ENCODE measurements around the gene RNF149.

Gene RNF149

GRCh38 chr2:101295895-101296294 is 12.6 kb downstream of the RNF149 start:
- H3K4me2 ChIP-seq (ENCODE audit: low read depth, low read length, poor library complexity, severe bottlenecking), result no peak overlapping the region
- no peak overlapping the region for H2AFZ ChIP-seq (ENCODE audit: low read depth, low read length, severe bottlenecking)
- no peak overlapping the region for H3K4me3 ChIP-seq (ENCODE audit: insufficient read depth, low read length, poor library complexity, severe bottlenecking)
- H3K9me2 ChIP-seq (replicated peaks; ENCODE audit: insufficient read depth, low read length), result no peaks in the 10 kb centered on the region
- no peaks in the 10 kb centered on the region for H3K27me3 ChIP-seq (ENCODE audit: low read length)
- H3K9ac ChIP-seq (ENCODE audit: low read length), result no peak overlapping the region
- H3K79me2 ChIP-seq (ENCODE audit: insufficient read depth, low read length), result peaks cover 7% of the 10 kb centered on the region; the same call in 1 of the 2 replicates
- TF ChIP-seq, protein P1, sequence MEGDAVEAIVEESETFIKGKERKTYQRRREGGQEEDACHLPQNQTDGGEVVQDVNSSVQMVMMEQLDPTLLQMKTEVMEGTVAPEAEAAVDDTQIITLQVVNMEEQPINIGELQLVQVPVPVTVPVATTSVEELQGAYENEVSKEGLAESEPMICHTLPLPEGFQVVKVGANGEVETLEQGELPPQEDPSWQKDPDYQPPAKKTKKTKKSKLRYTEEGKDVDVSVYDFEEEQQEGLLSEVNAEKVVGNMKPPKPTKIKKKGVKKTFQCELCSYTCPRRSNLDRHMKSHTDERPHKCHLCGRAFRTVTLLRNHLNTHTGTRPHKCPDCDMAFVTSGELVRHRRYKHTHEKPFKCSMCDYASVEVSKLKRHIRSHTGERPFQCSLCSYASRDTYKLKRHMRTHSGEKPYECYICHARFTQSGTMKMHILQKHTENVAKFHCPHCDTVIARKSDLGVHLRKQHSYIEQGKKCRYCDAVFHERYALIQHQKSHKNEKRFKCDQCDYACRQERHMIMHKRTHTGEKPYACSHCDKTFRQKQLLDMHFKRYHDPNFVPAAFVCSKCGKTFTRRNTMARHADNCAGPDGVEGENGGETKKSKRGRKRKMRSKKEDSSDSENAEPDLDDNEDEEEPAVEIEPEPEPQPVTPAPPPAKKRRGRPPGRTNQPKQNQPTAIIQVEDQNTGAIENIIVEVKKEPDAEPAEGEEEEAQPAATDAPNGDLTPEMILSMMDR (IDR thresholded peaks at IDR 0.05; ENCODE audit: insufficient read depth, low read length, poor library complexity, severe bottlenecking), result no peak
- TF ChIP-seq EZH2phosphoT487 (conservative IDR thresholded peaks at IDR 0.05; ENCODE audit: low read length), result no peak
- H3K36me3 ChIP-seq (ENCODE audit: low read length), result no peaks in the 10 kb centered on the region
- H4K20me1 ChIP-seq (ENCODE audit: low read depth, low read length), result no peaks in the 10 kb centered on the region
- no peaks in the 10 kb centered on the region for H3F3A ChIP-seq (ENCODE audit: insufficient read depth)
- H3K27ac ChIP-seq (ENCODE audit: low read depth, low read length), result no peak overlapping the region
- no peaks in the 10 kb centered on the region for H3K9me3 ChIP-seq (ENCODE audit: insufficient read depth, low read length)

DNA sequence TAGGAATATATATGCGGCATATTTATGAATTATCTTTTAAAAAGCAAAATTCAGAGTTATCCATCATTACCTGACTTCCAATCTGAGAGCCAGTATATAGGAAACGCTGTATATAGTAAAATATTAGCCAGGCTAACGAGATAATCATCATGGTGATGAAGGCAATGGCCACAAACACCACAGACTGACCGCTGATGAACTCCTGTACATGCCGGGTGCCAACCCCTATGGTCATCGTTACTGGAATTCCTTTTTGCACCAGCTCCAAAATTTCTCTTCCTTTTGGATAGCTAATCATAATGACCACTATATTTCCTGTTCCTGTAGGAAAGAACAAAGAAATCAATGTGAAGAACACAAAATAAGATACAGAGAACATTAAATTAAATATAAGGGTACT is 13.6 kb downstream of the RNF149 start:
- peaks cover 7% of the 10 kb centered on the region; the same call in 1 of the 2 replicates for H3K79me2 ChIP-seq (ENCODE audit: insufficient read depth, low read length)
- no peaks in the 10 kb centered on the region for H4K20me1 ChIP-seq (ENCODE audit: low read depth, low read length)

GRCh38 chr2:101293544-101293943 is 15.0 kb downstream of the RNF149 start:
- Histone ChIP-seq H3K9me3 (ENCODE audit: insufficient read depth, low read length) (no peaks in the 10 kb centered on the region), H3K4me3 (ENCODE audit: insufficient read depth, low read length, poor library complexity, severe bottlenecking) (no peak overlapping the region), H3K27me3 (ENCODE audit: low read length) (no peaks in the 10 kb centered on the region), H3K4me2 (ENCODE audit: low read depth, low read length, poor library complexity, severe bottlenecking) (no peak overlapping the region), H2AFZ (ENCODE audit: low read depth, low read length, severe bottlenecking) (no peak overlapping the region), H3F3A (ENCODE audit: insufficient read depth) (no peaks in the 10 kb centered on the region), H3K27ac (ENCODE audit: low read depth, low read length) (no peak overlapping the region), H3K9me2 (replicated peaks; ENCODE audit: insufficient read depth, low read length) (no peaks in the 10 kb centered on the region), H3K36me3 (ENCODE audit: low read length) (no peaks in the 10 kb centered on the region), H3K79me2 (ENCODE audit: insufficient read depth, low read length) (peaks cover 7% of the 10 kb centered on the region; the same call in 1 of the 2 replicates), H4K20me1 (ENCODE audit: low read depth, low read length) (no peaks in the 10 kb centered on the region), H3K9ac (ENCODE audit: low read length) (no peak overlapping the region)
- no peak for TF ChIP-seq EZH2phosphoT487 (conservative IDR thresholded peaks at IDR 0.05; ENCODE audit: low read length)
- TF ChIP-seq, protein P1 (IDR thresholded peaks at IDR 0.05; ENCODE audit: insufficient read depth, low read length, poor library complexity, severe bottlenecking), result no peak

More for the DNA sequence above, 13.6 kb downstream of the RNF149 start:
- Histone ChIP-seq H3K27ac (ENCODE audit: low read depth, low read length) (no peak overlapping the region), H2AFZ (ENCODE audit: low read depth, low read length, severe bottlenecking) (no peak overlapping the region), H3K4me3 (ENCODE audit: insufficient read depth, low read length, poor library complexity, severe bottlenecking) (no peak overlapping the region), H3K36me3 (ENCODE audit: low read length) (no peaks in the 10 kb centered on the region), H3F3A (ENCODE audit: insufficient read depth) (no peaks in the 10 kb centered on the region), H3K9ac (ENCODE audit: low read length) (no peak overlapping the region), H3K4me2 (ENCODE audit: low read depth, low read length, poor library complexity, severe bottlenecking) (no peak overlapping the region), H3K27me3 (ENCODE audit: low read length) (no peaks in the 10 kb centered on the region), H3K9me2 (replicated peaks; ENCODE audit: insufficient read depth, low read length) (no peaks in the 10 kb centered on the region), H3K9me3 (ENCODE audit: insufficient read depth, low read length) (no peaks in the 10 kb centered on the region)
- no peak for TF ChIP-seq EZH2phosphoT487 (conservative IDR thresholded peaks at IDR 0.05; ENCODE audit: low read length)
- TF ChIP-seq, protein P1 (IDR thresholded peaks at IDR 0.05; ENCODE audit: insufficient read depth, low read length, poor library complexity, severe bottlenecking), result no peak
